CD4-positive, alpha-beta T cell treated with Interleukin-15 for 1 hour (primary cell): ENCODE data around the gene TRUB1.

Experiments used
- DNase-seq: peaks from one replicate; pipeline ENCODE4 v3.0.0-alpha.2; 2020

Gene TRUB1

DNA sequence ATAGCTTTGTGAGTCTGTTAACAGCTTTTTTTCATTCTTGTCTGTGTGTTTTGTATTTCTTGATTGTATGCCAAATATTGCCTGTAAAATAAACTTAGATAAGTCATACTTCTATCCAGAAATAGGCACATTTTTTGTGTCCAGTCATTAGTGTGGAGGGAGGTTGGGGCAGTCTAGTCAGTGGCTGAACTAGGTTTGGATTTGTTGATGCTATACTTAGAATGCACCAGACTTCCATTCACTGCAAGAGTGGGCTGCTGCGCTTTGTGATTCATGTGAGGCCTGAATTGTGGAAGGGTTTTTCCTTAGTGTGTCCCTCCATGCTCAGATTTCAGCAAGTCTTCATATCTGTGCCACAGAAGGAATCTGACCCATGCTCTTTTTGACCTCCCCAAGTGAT is 50.0 kb downstream of the TRUB1 start:
- DNase-seq = no peak

DNA sequence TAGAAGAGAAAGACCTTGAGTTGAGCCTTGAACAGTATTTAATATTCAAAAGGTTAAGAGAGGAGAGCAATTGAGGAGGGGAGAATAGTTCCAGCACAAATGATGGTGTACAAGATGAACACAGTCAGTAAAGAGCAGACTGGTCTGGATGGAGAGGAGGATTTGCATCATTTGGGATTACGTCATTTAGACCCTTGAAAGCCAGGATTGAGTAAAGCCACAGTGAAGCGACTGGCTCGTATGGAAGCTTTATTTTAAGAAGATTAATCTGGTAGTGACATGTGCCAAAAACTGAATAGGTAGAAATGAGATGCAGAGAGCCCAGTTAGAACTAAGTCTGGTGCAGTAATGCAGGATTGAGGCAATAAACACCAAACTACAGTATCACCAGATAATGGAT is 52.6 kb downstream of the TRUB1 start:
- no peak for DNase-seq

DNA sequence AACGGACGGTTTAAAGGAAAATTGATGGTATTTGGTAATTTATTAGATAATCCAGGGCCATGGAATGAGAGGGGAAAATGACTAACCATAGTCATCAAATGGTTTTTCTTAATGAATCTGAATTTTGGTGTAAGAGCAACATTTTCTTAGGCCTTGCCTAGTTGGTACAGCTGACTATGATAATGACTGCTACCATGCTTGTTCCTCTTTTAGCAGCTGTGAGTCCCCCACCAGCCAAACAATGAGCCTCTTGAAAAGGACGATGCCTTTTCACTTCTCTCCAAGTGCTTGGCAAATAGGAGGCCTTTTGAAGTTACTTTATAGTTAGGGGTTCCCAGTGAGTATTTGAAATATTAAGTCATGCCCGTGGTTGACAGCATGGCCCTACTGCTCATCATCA is 53.0 kb downstream of the TRUB1 start:
- no peak for DNase-seq

GRCh38 chr10:114992189-114992775 is 54.3 kb downstream of the TRUB1 start:
- DNase-seq = no peak

DNA sequence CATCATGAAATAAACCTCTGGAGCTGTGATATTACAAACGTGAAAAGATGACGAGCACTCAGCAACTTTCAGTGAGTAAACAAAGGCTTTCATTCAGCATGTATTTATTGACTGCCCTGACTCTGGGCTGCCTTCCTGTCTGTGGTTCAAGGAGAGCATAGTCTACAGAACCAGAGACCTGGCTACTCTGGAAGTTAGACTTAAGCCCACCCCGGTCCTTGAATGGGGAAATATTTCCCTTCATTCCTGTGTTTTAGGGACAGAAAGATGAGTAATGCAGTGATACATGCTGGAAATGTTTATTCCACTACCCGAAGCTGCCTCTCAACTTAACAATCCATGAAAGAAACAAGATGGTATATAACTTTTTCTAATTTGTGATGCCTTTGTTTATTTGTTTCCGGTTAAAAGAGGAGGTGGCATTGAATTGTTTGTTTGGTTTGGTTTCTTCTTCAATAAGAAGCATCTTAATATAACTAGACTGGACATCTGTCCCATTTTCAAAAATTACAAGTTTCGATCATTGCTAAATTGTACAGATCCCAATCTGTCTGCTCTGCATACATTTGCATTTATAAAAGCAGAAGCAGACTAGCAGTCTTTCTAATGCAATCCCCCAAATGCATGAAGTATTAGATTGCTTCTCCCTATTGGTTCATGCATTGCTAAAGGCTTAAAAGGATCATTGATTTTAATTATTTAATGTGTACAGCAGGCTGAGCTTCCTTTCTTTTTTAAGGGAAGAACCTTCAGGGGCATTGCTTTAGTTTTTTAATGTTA is 57.7 kb downstream of the TRUB1 start:
- DNase-seq = no peak

DNA sequence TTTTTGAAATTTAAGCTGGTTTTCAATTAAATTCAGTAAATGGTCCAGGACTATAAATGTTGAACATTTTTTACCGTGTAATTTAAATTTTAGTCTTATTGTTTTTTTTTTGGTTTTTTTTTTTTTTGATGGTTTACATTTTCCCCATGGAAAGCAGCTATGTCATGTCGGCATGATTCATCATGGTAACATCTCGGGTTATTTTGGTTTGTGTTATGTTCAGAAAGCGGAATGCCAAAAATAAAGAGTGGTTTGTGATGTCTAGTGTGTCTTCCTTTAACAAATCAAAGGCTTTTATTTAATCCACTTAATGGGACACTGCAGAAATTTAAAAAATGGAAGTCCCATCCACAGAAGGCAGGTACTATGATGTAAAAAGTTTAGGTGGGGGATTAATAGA is 58.5 kb downstream of the TRUB1 start:
- DNase-seq = no peak

DNA sequence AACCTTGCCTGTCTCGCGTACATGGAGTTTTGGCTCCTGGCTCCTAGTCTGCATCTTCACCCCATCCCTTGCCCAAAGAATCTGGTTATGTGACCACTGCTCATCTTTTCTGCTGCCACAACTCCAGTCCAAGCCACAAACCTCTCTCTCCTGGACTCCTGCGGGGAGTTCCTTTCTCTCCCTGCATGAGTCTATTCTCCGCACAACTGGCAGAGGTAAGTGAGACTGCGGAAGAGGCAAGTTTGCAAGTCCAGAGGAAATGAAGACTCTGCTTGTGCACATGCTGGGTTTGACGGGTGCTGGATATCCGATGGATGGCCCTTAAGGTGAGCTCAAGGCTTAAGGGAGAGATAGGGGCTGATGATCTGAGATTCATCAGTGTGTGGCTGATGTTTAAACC is 61.0 kb downstream of the TRUB1 start:
- no peak for DNase-seq

GRCh38 chr10:115001506-115002381 is 63.7 kb downstream of the TRUB1 start:
- no peak for DNase-seq

DNA sequence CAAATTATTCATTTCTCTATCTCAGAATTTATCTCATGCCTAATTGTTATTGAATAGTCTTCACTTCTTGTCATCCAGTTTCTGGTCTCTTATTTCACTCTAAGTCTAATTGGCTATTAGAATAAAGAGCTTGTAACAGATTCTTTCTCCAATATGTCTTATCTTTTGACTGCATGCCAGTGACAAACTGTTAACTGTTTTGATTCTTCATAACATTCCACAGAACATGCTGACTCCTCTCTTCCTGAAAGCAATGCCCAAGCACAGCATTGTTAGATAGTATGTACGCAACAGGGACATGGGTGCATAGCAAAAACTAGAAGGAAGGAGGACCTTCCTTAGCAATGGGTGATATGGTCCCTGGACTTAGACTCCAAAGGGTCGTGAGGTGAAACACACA is 65.4 kb downstream of the TRUB1 start:
- no peak for DNase-seq

- DNase-seq = no peak
These were observed 66.4 kb downstream of the TRUB1 start for GRCh38 chr10:115004236-115004862.

DNA sequence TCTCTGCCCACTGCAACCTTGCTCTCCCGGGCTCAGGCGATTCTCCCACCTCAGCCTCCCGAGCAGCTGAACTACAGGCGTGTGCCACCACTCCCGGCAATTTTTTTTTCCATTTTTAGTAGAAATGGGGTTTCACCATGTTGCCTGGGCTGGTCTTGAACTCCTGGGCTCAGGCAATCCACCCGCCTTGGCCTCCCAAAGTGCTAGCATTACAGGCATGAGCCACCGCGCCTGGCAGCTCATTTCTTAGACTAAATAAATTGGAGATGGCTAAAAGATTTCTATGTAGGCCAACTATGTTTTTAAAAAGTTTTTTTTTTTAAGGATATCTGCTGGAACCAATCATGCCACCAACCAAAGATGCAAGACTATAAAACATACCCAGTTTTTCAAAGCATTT is 67.8 kb downstream of the TRUB1 start:
- no peak for DNase-seq

DNA sequence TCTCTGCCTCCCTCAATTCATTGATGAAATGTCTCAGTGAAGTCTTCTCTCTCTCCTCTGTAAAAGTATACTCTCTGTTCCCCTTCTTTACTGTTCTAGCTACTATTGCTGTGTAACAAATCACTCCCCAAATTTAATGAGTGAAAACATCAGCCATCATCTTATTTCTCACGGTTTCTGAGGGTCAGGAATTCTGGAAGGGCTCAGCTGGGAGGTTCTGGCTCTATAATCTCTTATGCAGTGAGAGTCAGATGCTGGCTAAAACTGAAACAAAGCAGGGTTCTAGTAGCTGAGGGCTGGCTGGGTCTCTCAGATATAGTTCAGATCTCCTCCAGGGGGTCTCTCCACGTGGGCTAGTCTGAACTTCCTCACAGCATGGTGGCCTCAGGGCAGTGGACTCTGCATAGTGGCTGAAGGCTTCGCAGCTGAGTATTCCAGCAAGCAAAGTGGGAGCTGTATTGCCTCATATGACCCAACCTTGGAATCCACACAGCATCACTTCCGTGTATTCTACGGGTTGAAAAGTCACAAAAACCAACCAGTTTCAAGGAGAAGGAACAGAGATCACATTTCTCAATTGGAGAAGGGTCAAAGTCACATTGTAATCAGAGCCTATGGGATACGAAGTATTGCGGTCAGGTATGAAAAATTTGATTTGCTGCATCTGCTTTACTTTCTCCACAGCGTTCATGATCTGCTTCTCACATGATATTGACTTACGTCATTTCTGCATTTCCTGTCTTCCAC is 80.4 kb downstream of the TRUB1 start:
- DNase-seq = no peak

GRCh38 chr10:115020449-115020848 is 82.5 kb downstream of the TRUB1 start:
- DNase-seq = no peak

GRCh38 chr10:115022733-115023132 is 84.7 kb downstream of the TRUB1 start:
- no peak for DNase-seq

DNA sequence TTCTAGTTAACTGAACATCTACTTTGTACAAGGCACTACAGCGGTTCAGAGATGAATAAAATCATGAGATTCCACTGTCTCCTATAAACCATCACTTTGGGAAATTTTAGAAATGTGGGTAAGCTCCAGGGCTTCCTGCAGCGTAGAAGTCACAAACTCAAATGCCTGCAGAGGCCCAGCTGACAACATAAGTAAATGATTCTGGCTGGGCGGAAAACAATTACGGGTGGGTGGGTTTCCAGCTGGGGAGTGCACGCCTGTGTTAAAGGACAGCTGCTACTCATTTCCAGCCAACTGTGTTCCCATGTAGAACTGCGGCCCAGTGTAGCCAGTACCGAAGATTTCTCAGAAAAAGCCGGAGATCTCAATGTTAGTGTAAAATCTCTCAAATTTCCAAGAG is 85.7 kb downstream of the TRUB1 start:
- DNase-seq = no peak

GRCh38 chr10:115024371-115024770 is 86.4 kb downstream of the TRUB1 start:
- no peak for DNase-seq

GRCh38 chr10:115026056-115026745 is 88.2 kb downstream of the TRUB1 start:
- no peak for DNase-seq

DNA sequence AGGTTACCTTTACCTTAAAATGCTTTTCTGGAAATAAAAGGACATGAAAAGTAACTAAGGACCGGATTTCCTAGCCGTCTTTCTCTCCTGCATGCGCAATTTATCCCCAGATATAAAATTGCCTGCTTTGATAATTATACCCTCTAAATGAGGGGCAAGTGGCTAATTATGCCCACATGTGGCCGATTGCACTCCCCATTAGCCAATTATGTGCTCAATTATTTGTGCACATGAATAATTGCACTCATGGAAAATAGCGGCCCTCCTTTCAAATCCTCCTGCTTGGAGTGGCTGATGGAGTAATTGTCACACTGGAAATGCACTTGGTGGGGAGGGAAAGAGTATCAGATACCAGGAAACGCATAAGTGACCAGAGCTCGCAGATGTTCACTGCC is 88.7 kb downstream of the TRUB1 start:
- DNase-seq = no peak
